Measurements from ENCODE around the gene PTPN18.
"Not testable (repeated sequence)": the region's sequence is repeated elsewhere in the genome, so short reads cannot be mapped to it uniquely, and the experiment has no call there.

The PTPN18 gene

GRCh38 chr2:130355578-130356431, at the start of gene PTPN18:
TSS of gene PTPN18 (plus strand) at chr2:130356056. CDS start at chr2:130356108, 52 bp downstream.
- no peak for DNase-seq (ENCODE audit: low read depth)

GRCh38 chr2:130307850-130308249, 48.0 kb upstream of the PTPN18 start:
- DNase-seq (ENCODE audit: low read depth), result no peak

- DNase-seq (ENCODE audit: low read depth), result no peak
Observed at GRCh38 chr2:130310881-130311280, 45.0 kb upstream of the PTPN18 start.

GRCh38 chr2:130313812-130314334, 42.0 kb upstream of the PTPN18 start:
- DNase-seq (ENCODE audit: low read depth), result no peak

GRCh38 chr2:130314377-130314776, 41.5 kb upstream of the PTPN18 start:
- no peak for DNase-seq (ENCODE audit: low read depth)

- DNase-seq (ENCODE audit: low read depth), result no peak
Observed at GRCh38 chr2:130316596-130316995, 39.3 kb upstream of the PTPN18 start.

GRCh38 chr2:130318906-130319305, 37.0 kb upstream of the PTPN18 start:
- no peak for DNase-seq (ENCODE audit: low read depth)

- no peak for DNase-seq (ENCODE audit: low read depth)
Observed at GRCh38 chr2:130319536-130319935, 36.3 kb upstream of the PTPN18 start.

- DNase-seq (ENCODE audit: low read depth), result no peak
Observed at GRCh38 chr2:130327703-130328527, 27.9 kb upstream of the PTPN18 start.

- DNase-seq (ENCODE audit: low read depth), result no peak
Observed at GRCh38 chr2:130328710-130329109, 27.1 kb upstream of the PTPN18 start.

GRCh38 chr2:130332271-130333073, 23.4 kb upstream of the PTPN18 start:
- DNase-seq (ENCODE audit: low read depth), result peak; percentile 53

GRCh38 chr2:130333253-130333652, 22.6 kb upstream of the PTPN18 start:
- not testable (repeated sequence) for DNase-seq (ENCODE audit: low read depth)

GRCh38 chr2:130334026-130334425, 21.8 kb upstream of the PTPN18 start:
- DNase-seq (ENCODE audit: low read depth), result no peak

- DNase-seq (ENCODE audit: low read depth), result no peak
Observed at GRCh38 chr2:130335226-130335625, 20.6 kb upstream of the PTPN18 start.

GRCh38 chr2:130336150-130336876, 19.5 kb upstream of the PTPN18 start:
- DNase-seq (ENCODE audit: low read depth), result no peak

GRCh38 chr2:130336877-130337734, 18.8 kb upstream of the PTPN18 start:
- DNase-seq (ENCODE audit: low read depth), result no peak

GRCh38 chr2:130337735-130338325, 18.0 kb upstream of the PTPN18 start:
- no peak for DNase-seq (ENCODE audit: low read depth)

GRCh38 chr2:130338793-130339345, 17.0 kb upstream of the PTPN18 start:
- no peak for DNase-seq (ENCODE audit: low read depth)

- no peak for DNase-seq (ENCODE audit: low read depth)
Observed at GRCh38 chr2:130339885-130340745, 15.7 kb upstream of the PTPN18 start.

Data from activated gamma-delta T cell treated with anti-CD3 and anti-CD28 coated beads, Interleukin-2, amount 50 U/mL, for 16 hours (primary cell).